Testis (tissue), 2 donors: Measurements from ENCODE around the gene CAPN3.

Source experiments
- CTCF ChIP-seq, 3 experiments: fragments of 450-650 bp in 2 of 3; fragments of 200-600 bp in 1 of 3; sonication (generic) in 1 of 3; IDR thresholded peaks; one replicate each; pipeline ENCODE4 v1.5.1; 2016 to 2019; ENCODE audit warnings: antibody characterized with exemption in 3 of 3, mild to moderate bottlenecking in 2 of 3, moderate library complexity in 1 of 3
- POLR2A ChIP-seq: fragments of 450-650 bp; IDR thresholded peaks from one replicate; pipeline ENCODE4 v1.6.1; 2017; ENCODE audit warnings: antibody characterized with exemption, mild to moderate bottlenecking, moderate library complexity

- TF ChIP-seq CTCF (IDR thresholded peaks at IDR 0.05) (no peak), POLR2A (no peak)
Measured at GRCh38 chr15:42367041-42367440, 7.7 kb downstream of the CAPN3 start.
